ENCODE measurements around the gene ZSCAN5A. TPM values are rescaled to one million over a fixed set of nuclear protein-coding genes. Genes with fewer than 3 reads are reported as not detected.

Gene ZSCAN5A
- total RNA-seq, 1 donor from 2014 or later: 13.4 TPM

DNA sequence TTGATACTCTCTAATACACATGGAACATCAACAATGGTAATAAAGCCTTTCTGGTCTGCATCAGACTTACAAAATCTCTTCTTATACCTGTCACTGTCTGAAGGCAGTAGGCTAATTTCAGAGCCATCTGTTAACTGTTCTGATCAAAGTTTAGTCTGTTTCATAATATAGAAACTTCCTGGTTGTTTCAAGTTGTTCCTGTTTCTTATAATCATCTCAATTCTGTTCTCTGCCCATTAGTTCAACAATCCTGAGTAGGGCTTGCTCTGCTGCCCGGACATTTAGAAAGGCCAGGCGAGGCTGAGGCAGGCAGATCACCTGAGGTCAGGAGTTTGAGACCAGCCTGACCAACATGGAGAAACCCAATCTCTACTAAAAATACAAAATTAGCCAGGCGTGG is 5.4 kb upstream of the ZSCAN5A start:
- Mint-ChIP-seq H3K4me3 (no peak overlapping the region), H3K36me3 (no peaks in the 10 kb centered on the region), H3K27me3 (peaks cover 13% of the 10 kb centered on the region), H3K9me3 (no peaks in the 10 kb centered on the region), H3K27ac (no peak overlapping the region), H3K4me1 (ENCODE audit: unreplicated experiment) (peaks cover 5% of the 10 kb centered on the region)
- no peak for TF ChIP-seq CTCF (conservative IDR thresholded peaks at IDR 0.05)
- DNase-seq (ENCODE audit: extremely low spot score, unreplicated experiment): no peak

- no peak for TF ChIP-seq CTCF (conservative IDR thresholded peaks at IDR 0.05)
- Mint-ChIP-seq H3K27me3 (peaks cover 13% of the 10 kb centered on the region), H3K4me3 (no peak overlapping the region), H3K9me3 (no peaks in the 10 kb centered on the region), H3K36me3 (no peaks in the 10 kb centered on the region), H3K4me1 (ENCODE audit: unreplicated experiment) (peaks cover 15% of the 10 kb centered on the region), H3K27ac (no peak overlapping the region)
- no peak for DNase-seq (ENCODE audit: extremely low spot score, unreplicated experiment)
These were observed 3.1 kb upstream of the ZSCAN5A start for GRCh38 chr19:56317749-56318148.

DNA sequence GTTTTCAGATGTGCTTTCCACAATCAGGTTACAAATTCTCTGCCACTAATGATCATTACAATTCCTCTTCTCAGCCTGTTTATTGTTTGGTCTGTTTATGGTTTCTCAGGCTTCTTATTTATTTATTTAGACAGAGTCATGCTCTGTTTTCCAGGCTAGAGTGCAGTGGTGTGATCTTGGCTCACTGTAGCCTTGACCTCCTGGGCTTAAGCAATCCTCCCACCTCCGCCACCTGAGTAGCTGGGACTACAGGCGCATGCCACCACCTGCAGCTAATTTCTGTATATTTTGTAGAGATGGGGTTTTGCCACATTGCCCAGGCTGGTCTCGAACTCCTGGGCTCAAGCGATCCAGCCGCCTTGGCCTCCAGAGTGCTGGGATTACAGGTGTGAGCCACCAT is 2.1 kb upstream of the ZSCAN5A start:
- peaks cover 10% of the 10 kb centered on the region for H3K27me3 Mint-ChIP-seq
- peak overlapping the region; percentile 65 for H3K4me3 Mint-ChIP-seq

GRCh38 chr19:56315077-56315828 is 614 bp upstream of the ZSCAN5A start:
- H3K4me3 Mint-ChIP-seq: peak overlapping the region; percentile 95
- TF ChIP-seq CTCF (conservative IDR thresholded peaks at IDR 0.05): no peak
- peaks cover 15% of the 10 kb centered on the region for H3K4me1 Mint-ChIP-seq (ENCODE audit: unreplicated experiment)
- DNase-seq (ENCODE audit: extremely low spot score, unreplicated experiment): peak; percentile 87
- H3K27ac Mint-ChIP-seq: peak overlapping the region; percentile 99
- H3K36me3 Mint-ChIP-seq: no peaks in the 10 kb centered on the region
- H3K9me3 Mint-ChIP-seq: no peaks in the 10 kb centered on the region
- H3K27me3 Mint-ChIP-seq: peaks cover 5% of the 10 kb centered on the region

More for the DNA sequence above, 2.1 kb upstream of the ZSCAN5A start:
- Mint-ChIP-seq H3K36me3 (no peaks in the 10 kb centered on the region), H3K9me3 (no peaks in the 10 kb centered on the region), H3K27ac (peak overlapping the region; percentile 16), H3K4me1 (ENCODE audit: unreplicated experiment) (peaks cover 15% of the 10 kb centered on the region)
- no peak for TF ChIP-seq CTCF (conservative IDR thresholded peaks at IDR 0.05)
- no peak for DNase-seq (ENCODE audit: extremely low spot score, unreplicated experiment)

DNA sequence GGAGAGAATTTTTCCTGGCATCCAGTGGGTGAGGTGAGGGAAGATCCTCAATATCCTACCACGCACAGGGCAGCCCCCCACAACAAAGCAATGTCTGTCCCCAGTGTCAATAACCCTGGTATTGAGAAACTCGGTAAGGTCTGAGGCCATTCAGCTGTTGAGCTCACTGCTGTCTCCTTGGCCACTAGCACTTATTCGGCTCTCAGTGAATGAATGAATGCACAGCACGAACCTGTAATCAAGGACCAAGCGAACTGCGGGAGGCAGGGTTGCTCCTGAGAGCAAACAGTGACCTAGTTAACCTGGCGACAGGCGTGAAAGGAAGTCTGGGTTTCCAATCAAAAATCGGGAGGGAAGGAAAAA is 640 bp downstream of the ZSCAN5A start:
- no peaks in the 10 kb centered on the region for H3K36me3 Mint-ChIP-seq
- TF ChIP-seq CTCF (conservative IDR thresholded peaks at IDR 0.05): no peak
- no peak for DNase-seq (ENCODE audit: extremely low spot score, unreplicated experiment)
- H3K27ac Mint-ChIP-seq: peak overlapping the region; percentile 99
- no peaks in the 10 kb centered on the region for H3K27me3 Mint-ChIP-seq
- H3K9me3 Mint-ChIP-seq: no peaks in the 10 kb centered on the region
- peak overlapping the region; percentile 95 for H3K4me3 Mint-ChIP-seq
- peaks cover 15% of the 10 kb centered on the region for H3K4me1 Mint-ChIP-seq (ENCODE audit: unreplicated experiment)
